ENCODE results near the gene METTL25B. TPM values are rescaled to one million over a fixed set of nuclear protein-coding genes. Genes with fewer than 3 reads are reported as not detected.

The METTL25B gene
- total and polyA plus RNA-seq, 7 experiments from 2014 or later, result 4.4 to 29.8 (median 29.0) TPM

DNA sequence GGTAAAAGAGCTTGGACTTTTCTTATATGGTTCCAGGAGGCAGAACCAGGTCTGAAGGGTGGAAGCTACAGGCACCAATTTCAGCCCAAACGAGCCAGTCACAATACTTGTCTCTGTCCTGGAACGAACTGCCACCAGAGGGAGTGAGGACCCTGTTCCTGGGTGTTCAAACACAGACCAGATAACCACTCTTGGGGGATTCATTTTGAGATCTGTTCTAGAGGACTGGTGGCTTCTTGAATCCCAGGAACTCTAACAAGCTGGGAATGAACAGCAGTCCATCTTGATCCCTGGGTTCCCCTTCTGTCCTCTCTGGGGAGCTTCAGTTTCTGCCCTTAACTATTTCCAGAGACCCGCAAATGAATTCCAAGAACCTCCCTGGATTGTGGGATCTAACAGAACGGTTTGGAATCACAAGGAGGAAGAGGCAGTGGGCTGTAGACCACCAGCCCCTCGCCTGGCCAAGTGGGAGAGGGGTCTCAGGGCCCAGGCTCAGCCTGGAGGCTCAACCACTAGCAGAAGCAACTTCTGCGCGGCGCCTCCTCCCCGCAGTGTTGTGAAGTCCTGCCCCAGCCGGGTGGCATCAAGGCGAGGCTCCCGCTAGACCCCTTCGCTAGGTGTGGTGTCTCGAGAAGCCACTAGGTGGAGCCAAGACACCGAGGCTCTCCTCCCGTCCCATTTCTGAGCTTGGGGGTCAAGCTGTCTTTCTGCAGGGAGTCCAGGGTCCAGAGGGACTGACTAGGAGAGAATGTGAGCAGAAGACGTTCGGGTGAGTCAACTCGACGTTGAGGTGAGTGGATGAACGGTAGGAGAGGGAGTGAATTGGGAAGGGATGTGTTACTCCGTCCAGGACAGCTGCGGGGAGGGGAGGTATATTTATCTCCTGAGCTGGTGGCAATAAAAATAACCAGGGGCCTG, 39.0 kb upstream of the METTL25B start:
- Mint-ChIP-seq H3K4me1 (peaks cover 20 to 35% (median 30%) of the 10 kb centered on the region in 7 donors), H3K36me3 (no peaks in the 10 kb centered on the region), H3K9me3 (no peaks in the 10 kb centered on the region), H3K27ac (peak overlapping the region in 3 of 9 donors; percentile 1 to 74 (median 60)), H3K27me3 (peaks cover 38 to 62% (median 44%) of the 10 kb centered on the region in 5 donors), H3K4me3 (peak overlapping the region in 5 of 10 donors; percentile 48 to 78 (median 60))
- Histone ChIP-seq H3K36me3 (ENCODE audit: control insufficient read depth in 2 of 3, insufficient read depth in 3 of 3, low read length in 3 of 3) (no peaks in the 10 kb centered on the region), H3K4me3 (ENCODE audit: low read length) (no peak overlapping the region), H3K27ac (ENCODE audit: low read depth, low read length) (no peak overlapping the region), H3K4me1 (ENCODE audit: control insufficient read depth in 2 of 2, insufficient read depth in 2 of 2, low read length in 2 of 2) (peaks cover 5 to 20% of the 10 kb centered on the region in 2 donors), H3K27me3 (ENCODE audit: control insufficient read depth in 2 of 2, insufficient read depth in 2 of 2, low read length in 2 of 2) (peaks cover 0 to 5% of the 10 kb centered on the region in 2 donors), H3K9me3 (ENCODE audit: control insufficient read depth in 2 of 3, low read length in 3 of 3) (no peaks in the 10 kb centered on the region)
- DNase-seq, result peak; percentile 54 to 78 (median 71)
- intact Hi-C loops (cut with micrococcal nuclease), result loop anchor here (1.0 to 5.0 kb wide), 9 partner anchors 17 to 238 kb away; partner anchors contain the start of genes NTRK1 (in 2 of the 2), MRPL24 (in 1 of the 2) and PRCC (in 1 of the 2)
- POLR2A ChIA-PET, result interaction anchor here (0.6 to 6.7 kb wide), 7 partner anchors 17 to 97 kb away, joined by 3 to 53 read pairs (median 4); partner anchors contain the start of genes CRABP2, HDGF, ISG20L2 and METTL25B
- CTCF ChIA-PET, result interaction anchor here (0.7 to 8.9 kb wide), 32 partner anchors 12 to 247 kb away, joined by 3 to 234 read pairs (median 4); partner anchors contain the start of genes CRABP2, INSRR, ISG20L2 and METTL25B
- peak; percentile 98 for ATAC-seq

DNA sequence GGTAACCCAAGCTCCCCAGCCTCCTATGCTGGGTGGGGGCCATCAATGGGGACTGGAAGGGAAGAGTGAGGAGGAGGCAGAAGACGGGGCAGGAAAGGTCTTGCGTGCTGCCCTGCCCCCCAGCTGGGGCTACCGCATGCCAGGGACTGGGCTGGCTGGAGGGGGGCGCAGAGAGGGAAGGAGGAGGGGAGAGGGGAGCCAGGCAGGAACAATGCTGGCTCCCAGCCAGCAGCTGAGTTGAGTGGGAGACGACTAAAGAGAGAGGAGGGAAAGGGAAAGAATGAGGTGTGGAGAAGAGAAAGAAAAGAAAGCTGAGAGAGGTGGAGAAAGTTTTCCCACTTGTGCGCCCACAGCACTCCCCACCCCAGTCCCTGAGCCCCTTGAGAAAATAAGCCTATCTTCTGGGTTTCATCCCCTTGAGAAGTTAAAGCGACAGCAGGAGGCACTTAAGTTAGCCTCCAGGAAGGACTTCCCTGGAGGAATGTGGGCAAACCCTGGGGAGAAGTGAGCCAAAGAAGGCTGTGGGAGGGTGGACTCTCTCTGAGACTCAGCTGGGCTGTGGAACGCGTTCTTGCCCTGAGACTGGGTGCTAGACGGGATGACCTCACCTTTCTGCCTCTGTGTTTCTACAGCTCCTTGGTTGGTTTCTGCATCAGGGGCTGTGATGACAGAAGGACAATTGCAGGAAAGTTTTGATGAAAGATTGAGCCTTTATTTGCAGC, 38.2 kb upstream of the METTL25B start:
- Histone ChIP-seq H3K36me3 (ENCODE audit: control insufficient read depth in 2 of 3, insufficient read depth in 3 of 3, low read length in 3 of 3) (no peaks in the 10 kb centered on the region), H3K4me1 (ENCODE audit: control insufficient read depth in 2 of 2, insufficient read depth in 2 of 2, low read length in 2 of 2) (peaks cover 5 to 14% of the 10 kb centered on the region in 2 donors), H3K9me3 (ENCODE audit: control insufficient read depth in 2 of 3, low read length in 3 of 3) (no peaks in the 10 kb centered on the region), H3K27me3 (ENCODE audit: control insufficient read depth in 2 of 2, insufficient read depth in 2 of 2, low read length in 2 of 2) (peaks cover 0 to 5% of the 10 kb centered on the region in 2 donors), H3K4me3 (ENCODE audit: low read length) (no peak overlapping the region), H3K27ac (ENCODE audit: low read depth, low read length) (no peak overlapping the region)
- Mint-ChIP-seq H3K4me3 (peak overlapping the region in 1 of 10 donors; percentile 60), H3K27me3 (peaks cover 43 to 67% (median 50%) of the 10 kb centered on the region in 5 donors), H3K36me3 (no peaks in the 10 kb centered on the region), H3K27ac (peak overlapping the region in 2 of 9 donors; percentile 1 to 59), H3K9me3 (no peaks in the 10 kb centered on the region), H3K4me1 (peaks cover 17 to 30% (median 25%) of the 10 kb centered on the region in 7 donors)
- POLR2A ChIA-PET, result interaction anchor here (0.6 to 6.7 kb wide), 6 partner anchors 16 to 98 kb away, joined by 3 to 53 read pairs (median 4); partner anchors contain the start of genes CRABP2, HDGF, ISG20L2 and METTL25B
- ATAC-seq (no peak), DNase-seq (no peak)
- intact Hi-C loops (cut with micrococcal nuclease), result loop anchor here (1.0 to 5.0 kb wide), 9 partner anchors 16 to 237 kb away; partner anchors contain the start of genes NTRK1 (in 2 of the 2), MRPL24 (in 1 of the 2) and PRCC (in 1 of the 2)
- CTCF ChIA-PET, result interaction anchor here (0.7 to 8.9 kb wide), 27 partner anchors 13 to 200 kb away, joined by 3 to 234 read pairs (median 4); partner anchors contain the start of genes CRABP2, INSRR, ISG20L2 and METTL25B

DNA sequence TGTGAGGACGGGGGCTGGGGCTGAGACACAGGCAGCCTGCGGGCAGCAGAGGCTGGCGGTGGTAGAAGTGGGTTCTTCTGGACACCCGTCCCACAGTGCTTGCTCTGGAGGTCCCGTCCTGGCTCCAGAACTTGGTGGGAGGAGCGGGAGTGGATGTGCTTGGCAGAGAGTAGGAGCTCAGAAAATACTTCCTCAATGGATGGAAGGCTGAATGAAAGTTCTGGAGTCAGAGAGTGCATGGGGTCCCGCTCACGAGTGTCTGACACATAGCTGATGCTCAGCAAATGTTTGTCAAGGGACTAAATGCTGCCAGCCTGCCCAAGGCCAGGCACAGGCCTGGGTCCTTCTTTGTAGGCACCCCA, 37.6 kb upstream of the METTL25B start:
- H3K27ac ChIP-seq (ENCODE audit: low read depth, low read length), result no peak overlapping the region
- H3K9me3 ChIP-seq (ENCODE audit: control insufficient read depth in 2 of 3, low read length in 3 of 3), result no peaks in the 10 kb centered on the region
- CTCF ChIA-PET, result interaction anchor here (1.0 to 8.9 kb wide), 15 partner anchors 8 to 199 kb away, joined by 3 to 234 read pairs (median 8); partner anchors contain the start of genes CRABP2, INSRR, ISG20L2 and METTL25B
- H3K27me3 ChIP-seq (ENCODE audit: control insufficient read depth in 2 of 2, insufficient read depth in 2 of 2, low read length in 2 of 2), result peaks cover 0 to 5% of the 10 kb centered on the region in 2 donors
- H3K36me3 ChIP-seq (ENCODE audit: control insufficient read depth in 2 of 3, insufficient read depth in 3 of 3, low read length in 3 of 3), result no peaks in the 10 kb centered on the region
- peaks cover 5 to 14% of the 10 kb centered on the region in 2 donors for H3K4me1 ChIP-seq (ENCODE audit: control insufficient read depth in 2 of 2, insufficient read depth in 2 of 2, low read length in 2 of 2)
- intact Hi-C loops (cut with micrococcal nuclease), result no loop called here
- Mint-ChIP-seq H3K27me3 (peaks cover 43 to 67% (median 50%) of the 10 kb centered on the region in 5 donors), H3K27ac (peak overlapping the region in 1 of 9 donors; percentile 59), H3K4me1 (peaks cover 17 to 30% (median 25%) of the 10 kb centered on the region in 7 donors), H3K9me3 (no peaks in the 10 kb centered on the region), H3K36me3 (no peaks in the 10 kb centered on the region), H3K4me3 (no peak overlapping the region)
- H3K4me3 ChIP-seq (ENCODE audit: low read length), result no peak overlapping the region
- POLR2A ChIA-PET, result interaction anchor here (2.5 to 6.7 kb wide), 2 partner anchors 16 to 36 kb away, joined by 13 to 53 read pairs; partner anchors contain the start of genes CRABP2, ISG20L2 and METTL25B
- no peak for DNase-seq
- ATAC-seq, result no peak

DNA sequence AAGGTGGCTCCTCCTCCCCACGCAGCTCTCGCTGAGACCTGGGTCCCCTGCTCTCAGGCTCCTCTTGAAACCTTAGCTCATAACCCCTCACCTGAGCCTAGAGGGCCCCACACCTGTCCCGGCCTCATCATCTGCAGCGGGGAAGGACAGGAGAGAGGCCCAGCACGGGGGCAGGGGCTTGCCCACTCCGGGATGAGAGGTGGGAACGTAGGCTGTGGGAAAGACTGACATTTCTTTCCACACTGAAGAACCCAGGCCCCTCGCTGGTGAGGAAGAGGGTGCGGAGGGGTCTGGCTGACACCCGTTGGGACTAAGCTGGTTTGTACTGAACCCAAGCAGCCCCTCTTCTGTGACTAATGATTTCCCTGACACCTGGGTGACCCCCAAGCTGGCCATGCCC, 37.1 kb upstream of the METTL25B start:
- peaks cover 0 to 5% of the 10 kb centered on the region in 2 donors for H3K27me3 ChIP-seq (ENCODE audit: control insufficient read depth in 2 of 2, insufficient read depth in 2 of 2, low read length in 2 of 2)

GRCh38 chr1:156691665-156692440, 36.4 kb upstream of the METTL25B start:
- H3K4me3 ChIP-seq (ENCODE audit: low read length), result no peak overlapping the region
- no peaks in the 10 kb centered on the region for H3K9me3 ChIP-seq (ENCODE audit: control insufficient read depth in 2 of 3, low read length in 3 of 3)
- Mint-ChIP-seq H3K4me1 (peaks cover 18 to 30% (median 25%) of the 10 kb centered on the region in 7 donors), H3K27ac (peak overlapping the region in 1 of 9 donors; percentile 2), H3K4me3 (peak overlapping the region in 1 of 10 donors; percentile 7), H3K36me3 (peaks cover 0 to 3% (median 0%) of the 10 kb centered on the region in 5 donors), H3K9me3 (no peaks in the 10 kb centered on the region), H3K27me3 (peaks cover 49 to 72% (median 58%) of the 10 kb centered on the region in 5 donors)
- DNase-seq (no peak), ATAC-seq (no peak)
- POLR2A ChIA-PET, result interaction anchor here (6.7 kb wide), 1 partner anchor 35 kb away, joined by 53 read pairs; the partner anchor contains the start of genes ISG20L2 and METTL25B
- H3K36me3 ChIP-seq (ENCODE audit: control insufficient read depth in 2 of 3, insufficient read depth in 3 of 3, low read length in 3 of 3), result no peaks in the 10 kb centered on the region
- peaks cover 5 to 14% of the 10 kb centered on the region in 2 donors for H3K4me1 ChIP-seq (ENCODE audit: control insufficient read depth in 2 of 2, insufficient read depth in 2 of 2, low read length in 2 of 2)
- no peak overlapping the region for H3K27ac ChIP-seq (ENCODE audit: low read depth, low read length)
- H3K27me3 ChIP-seq (ENCODE audit: control insufficient read depth in 2 of 2, insufficient read depth in 2 of 2, low read length in 2 of 2), result peaks cover 0 to 5% of the 10 kb centered on the region in 2 donors
- CTCF ChIA-PET, result interaction anchor here (0.6 to 8.9 kb wide), 7 partner anchors 10 to 34 kb away, joined by 3 to 234 read pairs (median 7); partner anchors contain the start of genes CRABP2, ISG20L2 and METTL25B
- intact Hi-C loops (cut with micrococcal nuclease), result no loop called here

More for the DNA sequence above, 37.1 kb upstream of the METTL25B start:
- H3K9me3 Mint-ChIP-seq, result no peaks in the 10 kb centered on the region
- ChIA-PET CTCF (interaction anchor here (1.0 to 8.9 kb wide), 8 partner anchors 9 to 199 kb away, joined by 4 to 234 read pairs (median 19); partner anchors contain the start of genes CRABP2, INSRR, ISG20L2 and METTL25B), POLR2A (interaction anchor here (2.5 to 6.7 kb wide), 2 partner anchors 15 to 36 kb away, joined by 13 to 53 read pairs; partner anchors contain the start of genes CRABP2, ISG20L2 and METTL25B)
- H3K9me3 ChIP-seq (ENCODE audit: control insufficient read depth in 2 of 3, low read length in 3 of 3), result no peaks in the 10 kb centered on the region
- no peaks in the 10 kb centered on the region for H3K36me3 ChIP-seq (ENCODE audit: control insufficient read depth in 2 of 3, insufficient read depth in 3 of 3, low read length in 3 of 3)
- no peak overlapping the region for H3K4me3 Mint-ChIP-seq
- no peak overlapping the region for H3K4me3 ChIP-seq (ENCODE audit: low read length)
- H3K4me1 Mint-ChIP-seq, result peaks cover 17 to 30% (median 25%) of the 10 kb centered on the region in 7 donors
- peaks cover 43 to 67% (median 51%) of the 10 kb centered on the region in 5 donors for H3K27me3 Mint-ChIP-seq
- no peaks in the 10 kb centered on the region for H3K36me3 Mint-ChIP-seq
- no peak overlapping the region for H3K27ac ChIP-seq (ENCODE audit: low read depth, low read length)
- DNase-seq (no peak), ATAC-seq (no peak)
- H3K27ac Mint-ChIP-seq, result no peak overlapping the region
- H3K4me1 ChIP-seq (ENCODE audit: control insufficient read depth in 2 of 2, insufficient read depth in 2 of 2, low read length in 2 of 2), result peaks cover 5 to 14% of the 10 kb centered on the region in 2 donors
- intact Hi-C loops (cut with micrococcal nuclease), result no loop called here

Data from naive thymus-derived CD4-positive, alpha-beta T cell (primary cell).